RWPE1 (cell line): ENCODE data around the gene ATP23.

Experiments used
- CTCF ChIA-PET: fragments of 350-600 bp; sonication (Branson Sonifier 250); formaldehyde crosslinking; extraction: SDS; loops from one replicate; lab custom pipeline; 2021; lab: Yijun Ruan, JAX
- POLR2A ChIA-PET: fragments of 400-600 bp; formaldehyde crosslinking; extraction: SDS; loops from one replicate; lab custom pipeline; 2020; ENCODE audit warnings: antibody characterized with exemption; ENCODE audit not compliant: low non-redundant PET; lab: Yijun Ruan, JAX
- DNase-seq: peaks from one replicate; pipeline ENCODE4 v3.0.0; 2012; ENCODE audit warnings: low spot score
- H3K27ac ChIP-seq: fragments of 450-650 bp; 2 replicates; pipeline ENCODE4 v1.5.1; 2017
- CTCF ChIP-seq: fragments of 450-650 bp; conservative IDR thresholded peaks from 2 replicates; pipeline ENCODE4 v1.5.1; 2017; ENCODE audit warnings: low read depth, mild to moderate bottlenecking

The ATP23 gene

GRCh38 chr12:57908511-57908910 is 32.9 kb upstream of the ATP23 start:
- ChIA-PET CTCF (no interaction called here), POLR2A (no interaction called here)
- TF ChIP-seq CTCF = no peak
- no peak for DNase-seq
- no peak overlapping the region for H3K27ac ChIP-seq

GRCh38 chr12:57909056-57909455 is 32.3 kb upstream of the ATP23 start:
- no peak for DNase-seq
- no peak for TF ChIP-seq CTCF
- ChIA-PET POLR2A (no interaction called here), CTCF (no interaction called here)
- H3K27ac ChIP-seq = no peak overlapping the region

- no peak overlapping the region for H3K27ac ChIP-seq
- TF ChIP-seq CTCF = no peak
- ChIA-PET CTCF (no interaction called here), POLR2A (no interaction called here)
- no peak for DNase-seq
Measured at GRCh38 chr12:57909611-57910010, 31.8 kb upstream of the ATP23 start.

- TF ChIP-seq CTCF = no peak
- no peak for DNase-seq
- no peak overlapping the region for H3K27ac ChIP-seq
- CTCF ChIA-PET = no interaction called here
- POLR2A ChIA-PET = no interaction called here
Measured at GRCh38 chr12:57918147-57918546, 23.2 kb upstream of the ATP23 start.

- TF ChIP-seq CTCF = no peak
- CTCF ChIA-PET = no interaction called here
- POLR2A ChIA-PET = no interaction called here
- DNase-seq = no peak
- H3K27ac ChIP-seq = no peak overlapping the region
Measured at GRCh38 chr12:57927086-57927485, 14.3 kb upstream of the ATP23 start.

- ChIA-PET CTCF (no interaction called here), POLR2A (no interaction called here)
- no peak for DNase-seq
- H3K27ac ChIP-seq = no peak overlapping the region
- TF ChIP-seq CTCF = no peak
Measured at GRCh38 chr12:57929092-57929830, 12.1 kb upstream of the ATP23 start.
